Gastrocnemius medialis (tissue), 4 donors: ENCODE measurements around the gene TIAM2. TPM values are rescaled to one million over a fixed set of nuclear protein-coding genes. Genes with fewer than 3 reads are reported as not detected.

ENCODE experiments used
- ATAC-seq, 2 donors: fragments of 150-250 bp; one replicate each; pipeline ENCODE4 v1.9.1; 2016
- DNase-seq, 2 donors: peaks; one replicate each; pipeline ENCODE4 v3.0.0-alpha.2; 2019
- H3K27ac ChIP-seq, 4 donors: fragments of 200-600 bp; sonication (generic); 1 replicate in 1 of 4; 2 replicates in 3 of 4; pipeline ENCODE4 v1.5.1; 2016 to 2018; ENCODE audit warnings: mild to moderate bottlenecking in 2 of 4, moderate library complexity in 1 of 4
- H3K27me3 ChIP-seq, 3 donors: fragments of 200-600 bp; sonication (generic) in 2 of 3; 1 replicate in 1 of 3; 2 replicates in 2 of 3; pipeline versions ENCODE4 v1.5.1 to v1.6.0; 2016 to 2019; ENCODE audit warnings: mild to moderate bottlenecking in 1 of 3, moderate library complexity in 1 of 3
- H3K36me3 ChIP-seq, 2 donors: fragments of 200-600 bp; sonication (generic) in 1 of 2; one replicate each; pipeline ENCODE4 v1.5.1; 2017 to 2018
- H3K4me1 ChIP-seq, 2 donors: fragments of 200-600 bp; sonication (generic) in 1 of 2; one replicate each; pipeline ENCODE4 v1.5.1; 2016 to 2017; ENCODE audit warnings: mild to moderate bottlenecking in 2 of 2
- H3K4me3 ChIP-seq, 4 donors: fragments of 200-600 bp; sonication (generic) in 3 of 4; 1 replicate in 1 of 4; 2 replicates in 3 of 4; pipeline ENCODE4 v1.5.1; 2016 to 2019; ENCODE audit warnings: mild to moderate bottlenecking in 2 of 4
- H3K9me3 ChIP-seq, 3 donors: fragments of 200-600 bp; sonication (generic) in 2 of 3; 1 replicate in 1 of 3; 2 replicates in 2 of 3; pipeline ENCODE4 v1.5.1; 2016 to 2019
- POLR2A ChIP-seq, 2 donors: fragments of 450-650 bp; IDR thresholded peaks; one replicate each; pipeline ENCODE4 v1.6.1; 2017; ENCODE audit warnings: antibody characterized with exemption in 2 of 2, mild to moderate bottlenecking in 2 of 2, moderate library complexity in 2 of 2
- in situ Hi-C, 4 donors: fragments of 200-750 bp; cut with MboI; loops; one replicate each; pipeline versions ENCODE4 v1.15.0 to v1.8.0; 2017; ENCODE audit warnings: low sequenced_read_pairs in 4 of 4
- intact Hi-C: fragments of 100-400 bp; cut with DNase I; formaldehyde crosslinking; loops from one replicate; pipeline ENCODE4 v1.15.1; 2023; ENCODE audit warnings: low total_unique reads
- total RNA-seq, 4 donors: library from RNA; depleted of rRNA; stranded (reverse); fragments of >200 nt; gene quantifications; one replicate each; pipeline versions ENCODE4 v1.1.0 to v1.2.3, GENCODE V29; 2016
- TF ChIP-seq, protein P1 (sequence below), 5 experiments: fragments of 450-650 bp in 3 of 5; fragments of 200-600 bp in 2 of 5; sonication (generic) in 2 of 5; IDR thresholded peaks in 4 of 5; conservative IDR thresholded peaks in 1 of 5; 1 replicate in 4 of 5; 2 replicates in 1 of 5; pipeline ENCODE4 v1.5.1; 2016 to 2019; ENCODE audit warnings: antibody characterized with exemption in 5 of 5, mild to moderate bottlenecking in 3 of 5, moderate library complexity in 3 of 5

Gene TIAM2
- total RNA-seq, 4 donors from 2014 or later, result 4.4 to 18.8 (median 13.6) TPM

DNA sequence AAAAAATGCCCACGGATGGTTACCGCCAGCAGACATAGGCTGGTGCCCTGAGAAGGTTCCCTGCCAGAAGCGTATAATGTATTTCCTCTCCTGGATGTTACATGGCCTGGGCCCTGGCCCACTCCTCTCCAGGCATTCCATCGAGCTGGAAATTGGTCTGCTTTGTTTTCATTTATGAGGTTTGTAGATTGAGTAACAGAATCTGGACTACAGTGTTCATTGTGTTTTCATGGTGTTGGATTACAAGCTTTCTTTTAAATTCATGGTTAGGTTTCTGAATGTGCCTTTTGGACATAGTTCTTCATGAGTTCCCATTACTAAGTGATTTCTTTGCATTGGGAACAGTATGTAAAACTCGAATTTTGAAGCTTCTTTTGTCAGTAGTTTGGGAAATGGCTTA, 6.4 kb downstream of the TIAM2 start:
- in situ Hi-C loops (no loop called here), intact Hi-C loops (no loop called here)
- H3K27me3 ChIP-seq, result no peaks in the 10 kb centered on the region
- DNase-seq (no peak), ATAC-seq (no peak)
- peaks cover 3 to 4% of the 10 kb centered on the region in 2 donors for H3K4me1 ChIP-seq
- H3K9me3 ChIP-seq, result no peaks in the 10 kb centered on the region
- H3K27ac ChIP-seq, result no peak overlapping the region
- H3K4me3 ChIP-seq, result no peak overlapping the region
- no peaks in the 10 kb centered on the region for H3K36me3 ChIP-seq
- TF ChIP-seq, protein P1, sequence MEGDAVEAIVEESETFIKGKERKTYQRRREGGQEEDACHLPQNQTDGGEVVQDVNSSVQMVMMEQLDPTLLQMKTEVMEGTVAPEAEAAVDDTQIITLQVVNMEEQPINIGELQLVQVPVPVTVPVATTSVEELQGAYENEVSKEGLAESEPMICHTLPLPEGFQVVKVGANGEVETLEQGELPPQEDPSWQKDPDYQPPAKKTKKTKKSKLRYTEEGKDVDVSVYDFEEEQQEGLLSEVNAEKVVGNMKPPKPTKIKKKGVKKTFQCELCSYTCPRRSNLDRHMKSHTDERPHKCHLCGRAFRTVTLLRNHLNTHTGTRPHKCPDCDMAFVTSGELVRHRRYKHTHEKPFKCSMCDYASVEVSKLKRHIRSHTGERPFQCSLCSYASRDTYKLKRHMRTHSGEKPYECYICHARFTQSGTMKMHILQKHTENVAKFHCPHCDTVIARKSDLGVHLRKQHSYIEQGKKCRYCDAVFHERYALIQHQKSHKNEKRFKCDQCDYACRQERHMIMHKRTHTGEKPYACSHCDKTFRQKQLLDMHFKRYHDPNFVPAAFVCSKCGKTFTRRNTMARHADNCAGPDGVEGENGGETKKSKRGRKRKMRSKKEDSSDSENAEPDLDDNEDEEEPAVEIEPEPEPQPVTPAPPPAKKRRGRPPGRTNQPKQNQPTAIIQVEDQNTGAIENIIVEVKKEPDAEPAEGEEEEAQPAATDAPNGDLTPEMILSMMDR (IDR thresholded peaks at IDR 0.05 in 4 of 5, conservative IDR thresholded peaks at IDR 0.05 in 1 of 5), result no peak
- TF ChIP-seq POLR2A (IDR thresholded peaks at IDR 0.05), result no peak

- Histone ChIP-seq H3K27me3 (no peaks in the 10 kb centered on the region), H3K4me3 (no peak overlapping the region), H3K27ac (no peak overlapping the region), H3K4me1 (peaks cover 0 to 3% of the 10 kb centered on the region in 2 donors), H3K36me3 (no peaks in the 10 kb centered on the region), H3K9me3 (no peaks in the 10 kb centered on the region)
- DNase-seq (no peak), ATAC-seq (no peak)
- in situ Hi-C loops, result no loop called here
- intact Hi-C loops, result no loop called here
- no peak for TF ChIP-seq POLR2A (IDR thresholded peaks at IDR 0.05)
- TF ChIP-seq, protein P1 (IDR thresholded peaks at IDR 0.05 in 4 of 5, conservative IDR thresholded peaks at IDR 0.05 in 1 of 5), result no peak
These were observed 6.8 kb downstream of the TIAM2 start for GRCh38 chr6:155001934-155002333.

GRCh38 chr6:155003476-155003875, 8.4 kb downstream of the TIAM2 start:
- no peaks in the 10 kb centered on the region for H3K27me3 ChIP-seq
- intact Hi-C loops (no loop called here), in situ Hi-C loops (no loop called here)
- ATAC-seq (no peak), DNase-seq (no peak)
- no peaks in the 10 kb centered on the region for H3K9me3 ChIP-seq
- TF ChIP-seq, protein P1 (IDR thresholded peaks at IDR 0.05 in 4 of 5, conservative IDR thresholded peaks at IDR 0.05 in 1 of 5), result no peak
- TF ChIP-seq POLR2A (IDR thresholded peaks at IDR 0.05), result no peak
- no peaks in the 10 kb centered on the region for H3K36me3 ChIP-seq
- H3K27ac ChIP-seq, result no peak overlapping the region
- no peak overlapping the region for H3K4me3 ChIP-seq
- peaks cover 0 to 3% of the 10 kb centered on the region in 2 donors for H3K4me1 ChIP-seq

DNA sequence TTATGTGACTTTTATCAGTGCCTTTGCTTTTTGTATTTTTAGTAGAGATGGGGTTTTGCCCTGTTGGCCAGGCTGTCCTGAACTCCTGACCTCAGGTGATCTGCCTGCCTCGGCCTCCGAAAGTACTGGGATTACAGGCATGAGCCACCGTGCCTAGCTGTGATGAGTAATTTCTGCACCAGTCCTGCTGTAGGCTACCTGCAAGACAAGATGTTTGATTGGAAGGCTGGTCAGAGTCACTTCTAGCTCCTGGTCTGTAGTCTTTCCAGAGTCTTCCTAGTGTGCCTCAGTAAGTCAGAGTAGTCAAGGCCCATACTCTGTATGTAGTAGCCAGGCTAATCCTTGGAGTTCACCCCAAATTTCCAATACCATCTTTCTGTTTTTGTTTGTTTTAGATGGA, 8.9 kb downstream of the TIAM2 start:
- H3K4me3 ChIP-seq, result no peak overlapping the region
- ATAC-seq (no peak), DNase-seq (no peak)
- no peaks in the 10 kb centered on the region for H3K27me3 ChIP-seq
- H3K9me3 ChIP-seq, result no peaks in the 10 kb centered on the region
- intact Hi-C loops (no loop called here), in situ Hi-C loops (no loop called here)
- H3K4me1 ChIP-seq, result peaks cover 0 to 3% of the 10 kb centered on the region in 2 donors
- H3K27ac ChIP-seq, result no peak overlapping the region
- no peaks in the 10 kb centered on the region for H3K36me3 ChIP-seq
- TF ChIP-seq, protein P1 (IDR thresholded peaks at IDR 0.05 in 4 of 5, conservative IDR thresholded peaks at IDR 0.05 in 1 of 5), result no peak
- TF ChIP-seq POLR2A (IDR thresholded peaks at IDR 0.05), result no peak
